ENCODE results near the gene CASK.

- no peak for TF ChIP-seq CTCF (IDR thresholded peaks at IDR 0.05)
- TF ChIP-seq POLR2A (IDR thresholded peaks at IDR 0.05), result no peak
These were observed 193.3 kb downstream of the CASK start for GRCh38 chrX:41730081-41730480.

Measured in Peyer's patch (tissue), 4 donors.